BE2C (cell line): ENCODE measurements around the gene RAB39A.
A peak's percentile ranks its signal among the peaks of the same experiment; 100 is the strongest.

Experiments
- DNase-seq: peaks from one replicate; pipeline ENCODE4 v3.0.0-alpha.2; 2020
- H3K27me3 ChIP-seq: fragments of 250-450 bp; sonication (Bioruptor Pico); 2 replicates; pipeline ENCODE4 v1.5.1; 2020; ENCODE audit warnings: mild to moderate bottlenecking
- H3K36me3 ChIP-seq: fragments of 250-450 bp; sonication (Bioruptor Pico); 2 replicates; pipeline ENCODE4 v1.5.1; 2020; ENCODE audit warnings: mild to moderate bottlenecking
- H3K4me1 ChIP-seq: fragments of 250-450 bp; sonication (Bioruptor Pico); 2 replicates; pipeline ENCODE4 v1.5.1; 2020
- H3K4me3 ChIP-seq: 2 replicates; pipeline ENCODE4 v1.5.1; 2011; ENCODE audit warnings: low read depth, low read length
- H3K9me3 ChIP-seq: fragments of 250-450 bp; sonication (Bioruptor Pico); 2 replicates; pipeline ENCODE4 v1.5.1; 2020
- TF ChIP-seq, protein P1 (sequence below): IDR thresholded peaks from 2 replicates; pipeline ENCODE4 v1.5.1; 2012; ENCODE audit warnings: mild to moderate bottlenecking, low read depth, low read length

RAB39A gene

DNA sequence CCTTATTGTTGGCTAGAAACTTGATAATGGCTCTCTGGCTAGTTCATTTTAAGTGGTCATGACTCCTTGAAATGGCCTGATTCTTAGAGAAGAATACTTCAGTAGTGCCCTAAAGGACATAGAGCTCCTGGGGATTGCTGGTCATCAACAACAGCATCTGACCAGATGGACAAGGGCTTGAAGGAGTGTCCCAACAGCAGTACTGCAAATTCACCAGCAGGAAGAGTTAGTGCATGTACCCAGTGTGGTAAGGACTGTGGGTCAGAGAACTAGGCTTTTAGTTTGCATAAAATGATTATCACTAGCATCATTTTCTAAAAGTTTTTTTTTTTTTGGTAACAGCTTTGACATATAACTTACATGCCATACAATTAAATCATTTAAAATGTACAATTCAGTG lies 41.0 kb downstream of the RAB39A start:
- Histone ChIP-seq H3K4me3 (no peak overlapping the region), H3K27me3 (no peaks in the 10 kb centered on the region), H3K36me3 (peaks cover 7% of the 10 kb centered on the region), H3K4me1 (no peaks in the 10 kb centered on the region), H3K9me3 (no peaks in the 10 kb centered on the region)
- TF ChIP-seq, protein P1, sequence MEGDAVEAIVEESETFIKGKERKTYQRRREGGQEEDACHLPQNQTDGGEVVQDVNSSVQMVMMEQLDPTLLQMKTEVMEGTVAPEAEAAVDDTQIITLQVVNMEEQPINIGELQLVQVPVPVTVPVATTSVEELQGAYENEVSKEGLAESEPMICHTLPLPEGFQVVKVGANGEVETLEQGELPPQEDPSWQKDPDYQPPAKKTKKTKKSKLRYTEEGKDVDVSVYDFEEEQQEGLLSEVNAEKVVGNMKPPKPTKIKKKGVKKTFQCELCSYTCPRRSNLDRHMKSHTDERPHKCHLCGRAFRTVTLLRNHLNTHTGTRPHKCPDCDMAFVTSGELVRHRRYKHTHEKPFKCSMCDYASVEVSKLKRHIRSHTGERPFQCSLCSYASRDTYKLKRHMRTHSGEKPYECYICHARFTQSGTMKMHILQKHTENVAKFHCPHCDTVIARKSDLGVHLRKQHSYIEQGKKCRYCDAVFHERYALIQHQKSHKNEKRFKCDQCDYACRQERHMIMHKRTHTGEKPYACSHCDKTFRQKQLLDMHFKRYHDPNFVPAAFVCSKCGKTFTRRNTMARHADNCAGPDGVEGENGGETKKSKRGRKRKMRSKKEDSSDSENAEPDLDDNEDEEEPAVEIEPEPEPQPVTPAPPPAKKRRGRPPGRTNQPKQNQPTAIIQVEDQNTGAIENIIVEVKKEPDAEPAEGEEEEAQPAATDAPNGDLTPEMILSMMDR = peak; percentile 35
- DNase-seq = no peak

DNA sequence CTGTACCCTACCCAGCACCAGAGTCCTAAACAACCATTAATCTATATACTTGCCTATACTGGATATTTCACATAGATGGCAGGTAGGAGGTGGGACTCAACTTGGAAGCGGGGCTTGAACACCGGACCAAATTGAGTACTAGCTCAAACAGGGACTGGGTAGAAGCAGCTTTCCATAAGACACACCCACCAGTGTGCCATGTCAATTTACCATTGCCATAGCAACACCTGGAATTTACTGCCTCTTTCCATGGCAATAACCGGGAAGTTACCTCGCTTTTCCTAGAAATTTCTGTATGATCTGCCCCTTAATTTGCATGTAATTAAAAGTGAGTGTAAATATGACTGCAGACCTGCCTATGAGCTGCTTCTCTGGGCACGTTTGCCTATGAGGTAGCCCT lies 41.8 kb downstream of the RAB39A start:
- Histone ChIP-seq H3K27me3 (no peaks in the 10 kb centered on the region), H3K4me3 (no peak overlapping the region), H3K36me3 (peaks cover 5% of the 10 kb centered on the region), H3K9me3 (no peaks in the 10 kb centered on the region), H3K4me1 (no peaks in the 10 kb centered on the region)
- TF ChIP-seq, protein P1 = no peak
- no peak for DNase-seq

DNA sequence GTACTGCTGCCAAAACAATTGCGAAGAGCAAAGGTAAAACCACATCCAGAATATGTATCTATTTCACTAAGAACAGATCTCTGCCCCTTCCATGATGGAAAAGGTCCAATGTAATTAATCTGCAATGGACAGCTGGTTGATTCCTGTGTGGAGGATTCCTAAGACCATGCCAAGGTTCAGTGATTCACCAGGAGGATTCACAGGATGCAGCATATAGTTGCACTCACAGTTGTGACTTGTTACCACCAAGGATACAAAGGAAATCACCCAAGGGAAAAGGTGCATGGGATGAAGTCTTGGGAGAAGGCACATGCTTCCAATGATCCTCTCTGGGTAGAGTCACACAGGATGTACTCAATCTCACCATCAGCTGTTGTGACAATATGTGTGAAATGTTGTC lies 45.4 kb downstream of the RAB39A start:
- H3K27me3 ChIP-seq = no peaks in the 10 kb centered on the region
- DNase-seq = no peak
- no peak overlapping the region for H3K4me3 ChIP-seq
- H3K9me3 ChIP-seq = no peaks in the 10 kb centered on the region
- no peaks in the 10 kb centered on the region for H3K4me1 ChIP-seq
- no peaks in the 10 kb centered on the region for H3K36me3 ChIP-seq
- TF ChIP-seq, protein P1 = no peak

DNA sequence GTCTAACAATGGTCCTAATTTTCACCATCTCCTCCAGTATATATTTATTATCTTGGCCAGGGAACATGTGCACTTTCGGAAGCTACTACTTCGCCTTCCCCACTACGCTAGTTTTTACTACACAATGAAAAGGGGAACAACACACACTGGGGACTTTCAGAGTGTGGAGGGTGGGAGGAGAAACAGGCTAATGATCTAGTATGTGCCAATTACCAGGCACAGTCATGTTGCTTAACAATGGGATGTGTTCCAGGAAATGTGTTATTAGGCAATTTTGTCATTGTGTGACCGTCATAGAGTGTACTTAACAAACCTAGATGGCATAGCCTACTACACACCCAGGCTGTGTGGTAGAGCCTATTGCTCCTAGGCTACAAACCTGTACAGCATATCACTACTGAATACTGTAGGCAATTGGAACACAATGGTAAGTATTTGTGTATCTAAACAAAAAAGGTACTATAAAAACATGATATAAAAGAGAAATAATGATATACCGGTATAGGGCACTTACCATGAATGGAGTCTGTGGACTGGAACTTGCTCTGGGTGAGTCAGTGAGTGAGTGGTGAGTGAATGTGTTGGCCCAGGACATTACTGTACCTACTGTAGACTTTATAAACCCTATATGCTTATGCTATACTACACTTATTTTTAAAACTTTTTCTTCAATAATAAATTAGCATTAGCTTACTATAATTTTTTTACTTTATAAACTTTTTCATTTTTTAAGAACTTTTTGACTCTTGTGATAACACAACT lies 60.3 kb downstream of the RAB39A start:
- TF ChIP-seq, protein P1 = no peak
- Histone ChIP-seq H3K36me3 (no peaks in the 10 kb centered on the region), H3K4me1 (peaks cover 3% of the 10 kb centered on the region; the same call in 1 of the 2 replicates), H3K27me3 (no peaks in the 10 kb centered on the region), H3K9me3 (no peaks in the 10 kb centered on the region), H3K4me3 (peak overlapping the region; percentile 25)
- no peak for DNase-seq

DNA sequence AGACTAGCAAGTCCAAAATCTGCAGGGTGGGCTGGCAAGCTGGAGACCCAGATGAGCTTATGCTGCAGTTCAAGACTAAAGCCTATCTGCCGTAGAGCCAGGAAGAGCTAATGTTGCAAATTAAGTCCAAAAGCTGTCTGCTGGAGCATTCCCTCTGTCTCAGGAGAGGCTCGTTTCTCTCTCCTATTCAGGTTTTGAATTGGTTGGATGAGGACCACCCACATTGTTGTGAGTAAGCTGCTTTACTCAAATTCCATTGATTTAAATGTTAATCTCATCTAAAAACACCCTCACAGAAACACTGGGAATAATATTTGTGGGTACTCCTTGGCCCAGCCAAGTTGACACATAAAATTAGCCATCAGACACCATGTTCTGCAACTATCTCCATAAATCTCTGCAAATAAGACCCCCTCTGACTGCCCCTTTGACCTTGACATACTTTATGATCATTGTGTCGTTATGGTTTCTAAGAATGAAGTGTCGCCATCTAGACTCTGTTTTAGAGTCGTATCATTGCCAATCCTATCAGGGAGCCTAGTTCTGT lies 63.7 kb downstream of the RAB39A start:
- TF ChIP-seq, protein P1 = no peak
- no peak for DNase-seq
- peaks cover 3% of the 10 kb centered on the region; the same call in 1 of the 2 replicates for H3K4me1 ChIP-seq

More for the DNA sequence above, 63.7 kb downstream of the RAB39A start:
- Histone ChIP-seq H3K36me3 (no peaks in the 10 kb centered on the region), H3K4me3 (no peak overlapping the region), H3K9me3 (no peaks in the 10 kb centered on the region), H3K27me3 (no peaks in the 10 kb centered on the region)
